Lower leg skin (tissue), 3 donors: ENCODE results near the gene ABCA3.

Experiments used
- CTCF ChIP-seq, 3 donors: fragments of 450-650 bp; IDR thresholded peaks; one replicate each; pipeline ENCODE4 v1.5.1; 2016; ENCODE audit warnings: antibody characterized with exemption in 3 of 3, mild to moderate bottlenecking in 3 of 3, moderate library complexity in 2 of 3
- POLR2A ChIP-seq, 2 donors: fragments of 450-650 bp; IDR thresholded peaks; one replicate each; pipeline ENCODE4 v1.6.1; 2016 to 2017; ENCODE audit warnings: antibody characterized with exemption in 2 of 2, mild to moderate bottlenecking in 1 of 2, moderate library complexity in 1 of 2

- TF ChIP-seq POLR2A (IDR thresholded peaks at IDR 0.05) = no peak
- TF ChIP-seq CTCF (IDR thresholded peaks at IDR 0.05) = no peak
Observed at GRCh38 chr16:2357331-2357730, 16.8 kb upstream of the ABCA3 start.
